Choroid plexus epithelial cell (primary cell): Measurements from ENCODE around the gene PML.
A peak's percentile ranks its signal among the peaks of the same experiment; 100 is the strongest.

Experiments used
- DNase-seq: peaks from one replicate; pipeline ENCODE4 v3.0.0-alpha.2; 2010; ENCODE audit warnings: low read depth
- H3K4me3 ChIP-seq: 2 replicates; pipeline ENCODE4 v1.5.1; 2011; ENCODE audit warnings: low read depth, mild to moderate bottlenecking, control low read depth, low read length, moderate library complexity
- TF ChIP-seq, protein P1 (sequence below): conservative IDR thresholded peaks from 2 replicates; pipeline ENCODE4 v1.5.1; 2011; ENCODE audit warnings: low read depth, mild to moderate bottlenecking, control low read depth, inconsistent platforms, low read length, moderate library complexity

PML gene

DNA sequence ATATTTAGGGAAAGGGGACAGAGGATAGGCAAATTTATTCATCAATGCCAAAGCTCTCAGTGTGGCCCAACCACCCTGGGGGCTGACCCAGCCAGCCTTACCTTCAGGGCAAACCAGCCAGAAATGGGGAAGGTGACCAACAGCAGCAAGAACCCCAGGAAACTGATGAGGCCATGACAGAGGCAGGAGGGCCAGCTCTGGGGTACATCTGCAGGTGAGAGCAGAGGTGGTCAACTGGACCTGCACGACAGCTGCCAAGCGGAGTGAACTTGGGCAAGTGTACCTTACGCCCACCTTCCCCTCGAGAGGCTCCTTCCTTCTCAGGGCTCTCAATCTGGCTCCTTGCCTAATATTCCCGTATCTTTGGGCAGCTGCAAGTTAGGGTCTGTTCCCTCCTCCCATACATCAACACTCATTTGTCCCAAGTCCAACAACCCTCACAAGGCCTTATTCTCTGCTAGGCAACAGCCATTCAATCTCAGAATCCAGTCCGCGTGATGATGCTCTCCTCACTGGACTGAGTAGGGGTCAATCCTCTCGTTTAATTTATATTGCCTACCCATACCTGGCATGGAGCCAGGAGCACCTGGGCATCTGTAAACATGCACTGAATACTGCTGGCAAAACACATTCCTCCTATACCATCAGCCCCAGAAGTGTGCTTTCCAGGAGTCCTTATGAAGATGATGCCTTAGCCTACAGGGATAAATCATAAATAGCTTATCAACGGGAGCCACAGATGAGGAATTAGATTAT lies 4.1 kb upstream of the PML start:
- no peak overlapping the region for H3K4me3 ChIP-seq
- TF ChIP-seq, protein P1, sequence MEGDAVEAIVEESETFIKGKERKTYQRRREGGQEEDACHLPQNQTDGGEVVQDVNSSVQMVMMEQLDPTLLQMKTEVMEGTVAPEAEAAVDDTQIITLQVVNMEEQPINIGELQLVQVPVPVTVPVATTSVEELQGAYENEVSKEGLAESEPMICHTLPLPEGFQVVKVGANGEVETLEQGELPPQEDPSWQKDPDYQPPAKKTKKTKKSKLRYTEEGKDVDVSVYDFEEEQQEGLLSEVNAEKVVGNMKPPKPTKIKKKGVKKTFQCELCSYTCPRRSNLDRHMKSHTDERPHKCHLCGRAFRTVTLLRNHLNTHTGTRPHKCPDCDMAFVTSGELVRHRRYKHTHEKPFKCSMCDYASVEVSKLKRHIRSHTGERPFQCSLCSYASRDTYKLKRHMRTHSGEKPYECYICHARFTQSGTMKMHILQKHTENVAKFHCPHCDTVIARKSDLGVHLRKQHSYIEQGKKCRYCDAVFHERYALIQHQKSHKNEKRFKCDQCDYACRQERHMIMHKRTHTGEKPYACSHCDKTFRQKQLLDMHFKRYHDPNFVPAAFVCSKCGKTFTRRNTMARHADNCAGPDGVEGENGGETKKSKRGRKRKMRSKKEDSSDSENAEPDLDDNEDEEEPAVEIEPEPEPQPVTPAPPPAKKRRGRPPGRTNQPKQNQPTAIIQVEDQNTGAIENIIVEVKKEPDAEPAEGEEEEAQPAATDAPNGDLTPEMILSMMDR: no peak
- no peak for DNase-seq

GRCh38 chr15:73991260-73991659 lies 3.3 kb upstream of the PML start:
- TF ChIP-seq, protein P1: no peak
- no peak for DNase-seq

DNA sequence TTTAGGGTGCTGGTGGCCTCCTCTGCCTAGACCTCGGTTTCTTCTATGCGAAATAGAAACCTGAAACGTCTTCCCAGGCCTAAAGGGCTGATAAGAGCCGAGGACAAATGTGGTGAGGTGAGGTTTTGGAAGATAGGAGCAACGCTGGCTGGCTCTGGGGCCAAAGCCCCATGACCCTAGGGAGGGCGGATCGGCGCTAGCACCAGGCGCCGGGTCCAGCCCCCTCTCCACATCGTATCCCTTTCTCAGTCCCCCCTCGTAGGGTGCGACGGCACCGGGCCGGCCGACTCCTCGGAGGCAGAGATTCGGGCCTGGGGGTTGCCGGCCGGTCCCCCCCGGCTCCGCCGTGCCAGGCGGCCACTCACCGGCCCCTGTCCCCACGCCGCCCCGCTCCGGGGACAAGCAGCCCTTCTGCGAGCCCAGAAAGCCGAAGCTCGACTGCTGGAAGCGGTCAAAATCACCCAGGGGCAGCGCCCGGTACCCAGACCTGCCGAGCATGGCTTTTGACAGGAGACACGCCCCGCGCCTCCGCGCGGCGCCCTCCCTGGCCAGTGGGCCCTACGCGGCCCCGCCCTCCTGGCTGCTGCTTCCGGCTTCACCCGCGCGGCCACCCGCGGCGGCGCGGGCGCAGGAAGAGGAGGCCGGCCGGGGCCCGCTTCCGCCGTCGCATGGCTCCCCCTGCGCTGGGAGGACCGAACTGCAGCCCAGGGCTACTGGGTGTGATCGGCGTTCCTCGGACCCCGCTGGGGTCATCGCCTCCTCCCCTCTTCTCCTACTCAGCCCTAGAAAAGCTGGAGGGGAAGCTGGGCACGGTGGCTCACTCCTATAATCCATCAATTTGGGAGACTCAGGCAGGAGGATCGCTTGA lies 2.6 kb upstream of the PML start, which contains the start of gene STOML1:
STOML1 (minus strand) TSS at position 570 of the 868 bp plus-strand sequence; CDS start at position 498, 72 bp downstream.
- TF ChIP-seq, protein P1: peak; percentile 70
- peak; percentile 95 for DNase-seq

More at GRCh38 chr15:73991260-73991659, 3.3 kb upstream of the PML start:
- H3K4me3 ChIP-seq: peak overlapping the region; percentile 73

DNA sequence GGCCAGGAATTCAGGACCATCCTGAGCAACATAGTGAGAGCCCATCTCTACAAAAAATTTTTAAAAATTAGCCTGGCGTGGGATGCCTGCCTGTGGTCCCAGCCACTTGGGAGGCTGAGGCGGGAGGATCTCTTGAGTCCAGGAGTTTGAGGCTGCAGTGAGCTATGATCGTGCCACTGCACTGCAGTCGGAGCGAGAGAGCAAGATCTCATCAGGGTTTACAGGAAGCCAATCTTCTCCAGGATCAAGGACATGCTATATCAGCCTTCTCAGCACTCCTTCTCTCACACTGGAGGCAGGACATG lies 2.0 kb upstream of the PML start:
- TF ChIP-seq, protein P1: no peak
- H3K4me3 ChIP-seq: peak overlapping the region; percentile 40
- DNase-seq: no peak

More for the DNA sequence above, 2.6 kb upstream of the PML start, which contains the start of gene STOML1:
- H3K4me3 ChIP-seq: peak within 1 kb of the TSS; percentile 73

GRCh38 chr15:73993211-73993994 lies 1.1 kb upstream of the PML start:
- DNase-seq: no peak
- H3K4me3 ChIP-seq: no peak overlapping the region
- TF ChIP-seq, protein P1: no peak

DNA sequence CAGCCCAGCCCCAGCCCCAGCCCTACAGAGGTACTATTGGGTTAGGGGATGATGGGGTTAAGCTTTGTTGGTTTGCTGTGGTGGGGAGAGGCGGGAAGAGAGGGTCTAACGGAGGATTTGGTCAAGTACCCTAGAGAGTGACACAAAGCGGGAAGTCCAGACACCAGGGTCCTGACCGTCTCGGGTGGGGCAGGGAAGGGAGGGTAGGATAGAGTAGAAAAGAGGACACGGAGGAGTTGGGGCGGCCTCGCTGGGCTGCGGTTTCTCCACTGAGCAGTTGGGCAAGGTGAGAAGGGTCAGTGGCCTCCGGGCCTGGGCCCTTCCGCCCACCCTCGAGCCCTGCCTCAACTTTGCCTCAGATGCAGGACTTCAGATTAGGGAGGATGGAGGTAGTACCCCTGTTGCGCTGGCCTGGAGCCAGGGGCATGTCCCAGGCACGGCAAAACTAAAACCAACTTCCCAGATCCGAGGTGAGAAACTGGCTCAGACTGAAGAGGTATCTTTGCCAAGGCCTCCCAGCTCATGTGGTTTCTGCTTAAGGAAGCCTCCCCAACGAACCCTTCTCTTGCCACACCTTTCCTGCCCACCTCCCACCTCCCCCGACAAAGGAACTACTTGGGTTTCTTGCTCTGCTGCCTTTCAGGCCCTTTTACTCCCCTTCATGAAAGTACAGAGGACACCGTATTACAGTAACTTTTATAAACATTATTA lies 551 bp downstream of the PML start:
- TF ChIP-seq, protein P1: no peak
- H3K4me3 ChIP-seq: peak overlapping the region; percentile 93
- no peak for DNase-seq
